SK-N-MC (cell line): Measurements from ENCODE around the gene PDZRN4.

ENCODE experiments used
- EZH2 ChIP-seq: fragments of 200-600 bp; sonication (generic); IDR thresholded peaks from one replicate; pipeline ENCODE4 v1.6.1; 2017; ENCODE audit warnings: antibody characterized with exemption
- FOXP2 ChIP-seq: optimal IDR thresholded peaks from 2 replicates; pipeline ENCODE3; 2011; ENCODE audit warnings: mild to moderate bottlenecking, moderate library complexity; ENCODE audit not compliant: insufficient read depth; ENCODE audit errors: extremely low read length, control extremely low read depth
- POLR2AphosphoS5 ChIP-seq: IDR thresholded peaks from 2 replicates; pipeline ENCODE4 v1.6.1; 2012; ENCODE audit warnings: mild to moderate bottlenecking, low read depth, low read length, borderline replicate concordance

GRCh38 chr12:41362931-41363330, 174.8 kb downstream of the PDZRN4 start:
- TF ChIP-seq EZH2 (no peak), POLR2AphosphoS5 (no peak), FOXP2 (no peak)
